HEK293T (cell line): ENCODE measurements around the gene KCNE1.
"Not testable (repeated sequence)": the region's sequence is repeated elsewhere in the genome, so short reads cannot be mapped to it uniquely, and the experiment has no call there.

Source experiments
- PKNOX1 ChIP-seq: fragments of 450-650 bp; IDR thresholded peaks from 2 replicates; pipeline ENCODE4 v1.6.1; 2016
- ZNF384 ChIP-seq: fragments of 450-650 bp; IDR thresholded peaks from 2 replicates; pipeline ENCODE4 v1.6.1; 2016

GRCh38 chr21:34417448-34418077, 94.4 kb downstream of the KCNE1 start:
- TF ChIP-seq PKNOX1, ZNF384: not testable (repeated sequence)
